Measurements from ENCODE around the gene HGFAC. TPM values are rescaled to one million over a fixed set of nuclear protein-coding genes. Genes with fewer than 3 reads are reported as not detected.

HGFAC gene
- total RNA-seq, 1 experiment from 2014 or later: 0.20 TPM

- H3K27me3 Mint-ChIP-seq (ENCODE audit: low read depth): no peaks in the 10 kb centered on the region
- no peaks in the 10 kb centered on the region for H3K36me3 Mint-ChIP-seq
- H3K27ac Mint-ChIP-seq: peak overlapping the region; percentile 80; the same call in 1 of the 2 replicates
- ChIA-PET CTCF (interaction anchor here (1.2 kb wide), 1 partner anchor 99 kb away, joined by 3 read pairs; no protein-coding TSS in a partner anchor), POLR2A (interaction anchor here (0.9 kb wide), 1 partner anchor 19 kb away, joined by 3 read pairs; no protein-coding TSS in a partner anchor)
- DNase-seq (ENCODE audit: low spot score): no peak
- TF ChIP-seq ZNF532 (CRISPR knock-in tag; IDR thresholded peaks at IDR 0.05; ENCODE audit: borderline replicate concordance): no peak
- no peak for TF ChIP-seq ZNF281 (CRISPR knock-in tag; IDR thresholded peaks at IDR 0.05)
- TF ChIP-seq MAX (CRISPR knock-in tag; IDR thresholded peaks at IDR 0.05): no peak
- TF ChIP-seq AFF4 (CRISPR knock-in tag; IDR thresholded peaks at IDR 0.05; ENCODE audit: borderline replicate concordance): no peak
- no peak for TF ChIP-seq ZNF263 (CRISPR knock-in tag; IDR thresholded peaks at IDR 0.05; ENCODE audit: low read depth)
- TF ChIP-seq ZNF219 (CRISPR knock-in tag; IDR thresholded peaks at IDR 0.05; ENCODE audit: borderline replicate concordance): no peak
- TF ChIP-seq ZNF317 (CRISPR knock-in tag; IDR thresholded peaks at IDR 0.05; ENCODE audit: borderline replicate concordance, low read depth): no peak
- no peak for TF ChIP-seq EMX1 (CRISPR knock-in tag; IDR thresholded peaks at IDR 0.05)
- no peak for TF ChIP-seq OVOL2 (CRISPR knock-in tag; IDR thresholded peaks at IDR 0.05; ENCODE audit: borderline replicate concordance)
- TF ChIP-seq ERG (CRISPR knock-in tag; IDR thresholded peaks at IDR 0.05): no peak
- no peak for TF ChIP-seq ZSCAN18 (CRISPR knock-in tag; IDR thresholded peaks at IDR 0.05)
- no peak for TF ChIP-seq ZNF396 (CRISPR knock-in tag; IDR thresholded peaks at IDR 0.05; ENCODE audit: borderline replicate concordance)
- TF ChIP-seq JAZF1 (CRISPR knock-in tag; IDR thresholded peaks at IDR 0.05): no peak
- TF ChIP-seq ETV6 (CRISPR knock-in tag; IDR thresholded peaks at IDR 0.05): no peak
- no peak for TF ChIP-seq CREM (CRISPR knock-in tag; IDR thresholded peaks at IDR 0.05)
- no peak for TF ChIP-seq ATF6 (CRISPR knock-in tag; IDR thresholded peaks at IDR 0.05)
- TF ChIP-seq FOXK1 (CRISPR knock-in tag; IDR thresholded peaks at IDR 0.05): no peak
- H3K4me1 Mint-ChIP-seq: no peaks in the 10 kb centered on the region
- H3K9me3 Mint-ChIP-seq: no peaks in the 10 kb centered on the region
- no peak for ATAC-seq
- no peak overlapping the region for H3K4me3 Mint-ChIP-seq
These were observed 26.2 kb upstream of the HGFAC start for GRCh38 chr4:3415471-3416141.

All from WTC11 (cell line).